BLaER1 treated with 17β-estradiol and CSF1 and Interleukin-3, amounts not matched to agents 10 nM and 100 nM (cell line): ENCODE results near the gene FAM180A.

Experiments used
- H3K27ac ChIP-seq, 11 experiments: shearing (Covaris generic); formaldehyde crosslinking; 2 replicates each; pipeline ENCODE4 v1.8.1; 2022
- H3K27me3 ChIP-seq, 11 experiments: shearing (Covaris generic); formaldehyde crosslinking; 2 replicates each; pipeline ENCODE4 v1.8.1; 2022
- H3K36me3 ChIP-seq, 11 experiments: shearing (Covaris generic); formaldehyde crosslinking; 2 replicates each; pipeline ENCODE4 v1.8.1; 2022
- H3K4me1 ChIP-seq, 10 experiments: shearing (Covaris generic); formaldehyde crosslinking; 2 replicates each; pipeline ENCODE4 v1.8.1; 2022
- H3K4me2 ChIP-seq, 11 experiments: shearing (Covaris generic); formaldehyde crosslinking; 2 replicates each; pipeline ENCODE4 v1.8.1; 2022
- H3K4me3 ChIP-seq, 10 experiments: shearing (Covaris generic); formaldehyde crosslinking; 2 replicates each; pipeline ENCODE4 v1.8.1; 2022
- H3K9ac ChIP-seq, 11 experiments: shearing (Covaris generic); formaldehyde crosslinking; 2 replicates each; pipeline ENCODE4 v1.8.1; 2022
- H3K9me3 ChIP-seq, 11 experiments: shearing (Covaris generic); formaldehyde crosslinking; replicated peaks in 1 of 11; 2 replicates each; pipeline ENCODE4 v1.8.1; 2022
- H4K20me1 ChIP-seq, 11 experiments: shearing (Covaris generic); formaldehyde crosslinking; 2 replicates each; pipeline ENCODE4 v1.8.1; 2022
- Cebpa-rat ChIP-seq, 11 experiments: shearing (Covaris generic); IDR thresholded peaks; 2 replicates each; pipeline ENCODE4 v1.8.1; 2022

Gene FAM180A

DNA sequence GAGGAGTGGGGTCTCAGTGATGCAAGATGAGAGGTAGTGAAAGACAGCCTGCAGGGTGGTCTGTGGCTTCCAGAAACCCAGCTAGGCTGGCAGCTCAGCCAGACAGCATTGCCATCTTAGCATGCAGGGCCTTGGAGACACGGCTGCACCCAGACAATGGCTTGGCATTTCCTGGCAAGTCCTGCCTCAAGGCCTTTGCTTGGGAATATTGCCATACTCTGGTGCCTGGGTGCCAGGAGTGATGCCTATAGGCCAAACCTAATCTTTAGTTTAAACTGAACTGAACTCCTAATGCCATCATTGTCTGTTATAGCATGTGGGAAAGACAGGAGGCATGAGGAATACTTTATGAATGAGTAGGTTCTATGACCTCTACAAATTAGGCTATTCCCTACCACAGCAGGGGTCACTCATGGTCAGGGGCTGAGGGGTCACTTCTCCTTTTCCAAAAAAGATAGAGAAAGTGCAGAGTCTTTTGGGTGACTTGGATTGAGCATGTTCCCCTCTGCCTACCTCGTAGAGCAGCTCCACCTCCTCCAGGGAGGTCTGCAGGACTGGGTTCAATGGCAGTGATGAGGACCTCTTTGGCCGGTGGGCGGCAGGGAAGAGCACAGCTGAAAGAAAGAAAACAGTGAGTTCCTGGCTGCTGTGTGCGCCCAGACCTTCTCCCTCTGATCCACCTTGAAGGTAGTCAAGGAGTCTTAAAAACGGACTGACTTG, 11.9 kb downstream of the FAM180A start:
- Histone ChIP-seq H4K20me1 (no peaks in the 10 kb centered on the region), H3K27ac (no peak overlapping the region), H3K9ac (no peak overlapping the region), H3K9me3 (no peaks in the 10 kb centered on the region), H3K4me3 (no peak overlapping the region), H3K4me1 (no peaks in the 10 kb centered on the region), H3K36me3 (no peaks in the 10 kb centered on the region), H3K4me2 (no peak overlapping the region), H3K27me3 (no peaks in the 10 kb centered on the region)
- no peak for TF ChIP-seq Cebpa-rat (IDR thresholded peaks at IDR 0.05)

DNA sequence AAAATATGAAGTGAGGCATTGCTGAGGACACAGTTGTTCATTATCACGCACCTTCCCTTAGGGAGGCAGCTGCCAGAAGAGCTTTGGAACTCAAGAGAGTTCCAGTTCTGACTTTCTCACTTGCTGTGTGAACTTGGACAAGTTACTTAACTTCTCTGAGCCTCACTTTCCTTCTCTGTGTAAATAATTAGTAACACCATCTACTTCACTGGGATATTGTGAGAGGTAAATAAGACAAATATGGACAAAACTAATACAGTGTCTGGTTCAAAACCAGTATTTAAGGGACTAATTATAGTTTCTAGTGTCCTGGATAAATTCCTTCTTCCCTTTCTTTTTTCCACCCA, 14.3 kb downstream of the FAM180A start:
- H3K9ac ChIP-seq: no peak overlapping the region
- H3K9me3 ChIP-seq: no peaks in the 10 kb centered on the region
- no peak for TF ChIP-seq Cebpa-rat (IDR thresholded peaks at IDR 0.05)
- no peaks in the 10 kb centered on the region for H4K20me1 ChIP-seq
- no peak overlapping the region for H3K4me3 ChIP-seq
- H3K4me2 ChIP-seq: no peak overlapping the region
- no peak overlapping the region for H3K27ac ChIP-seq
- no peaks in the 10 kb centered on the region for H3K27me3 ChIP-seq
- H3K4me1 ChIP-seq: no peaks in the 10 kb centered on the region
- no peaks in the 10 kb centered on the region for H3K36me3 ChIP-seq

GRCh38 chr7:135733603-135734342, 14.8 kb downstream of the FAM180A start:
- Histone ChIP-seq H3K4me3 (no peak overlapping the region), H3K27me3 (no peaks in the 10 kb centered on the region), H3K27ac (no peak overlapping the region), H3K36me3 (no peaks in the 10 kb centered on the region), H3K4me2 (no peak overlapping the region), H3K4me1 (no peaks in the 10 kb centered on the region), H3K9ac (no peak overlapping the region), H3K9me3 (no peaks in the 10 kb centered on the region), H4K20me1 (no peaks in the 10 kb centered on the region)
- no peak for TF ChIP-seq Cebpa-rat (IDR thresholded peaks at IDR 0.05)

GRCh38 chr7:135731131-135731530, 17.5 kb downstream of the FAM180A start:
- H4K20me1 ChIP-seq: no peaks in the 10 kb centered on the region
- no peak overlapping the region for H3K9ac ChIP-seq
- H3K9me3 ChIP-seq: no peaks in the 10 kb centered on the region
- H3K27me3 ChIP-seq: no peaks in the 10 kb centered on the region
- no peak for TF ChIP-seq Cebpa-rat (IDR thresholded peaks at IDR 0.05)
- no peaks in the 10 kb centered on the region for H3K36me3 ChIP-seq
- H3K4me2 ChIP-seq: no peak overlapping the region
- peaks cover 0 to 5% (median 0%) of the 10 kb centered on the region in 10 experiments; a peak in 1 of 20 replicates for H3K4me1 ChIP-seq
- no peak overlapping the region for H3K4me3 ChIP-seq
- H3K27ac ChIP-seq: no peak overlapping the region

DNA sequence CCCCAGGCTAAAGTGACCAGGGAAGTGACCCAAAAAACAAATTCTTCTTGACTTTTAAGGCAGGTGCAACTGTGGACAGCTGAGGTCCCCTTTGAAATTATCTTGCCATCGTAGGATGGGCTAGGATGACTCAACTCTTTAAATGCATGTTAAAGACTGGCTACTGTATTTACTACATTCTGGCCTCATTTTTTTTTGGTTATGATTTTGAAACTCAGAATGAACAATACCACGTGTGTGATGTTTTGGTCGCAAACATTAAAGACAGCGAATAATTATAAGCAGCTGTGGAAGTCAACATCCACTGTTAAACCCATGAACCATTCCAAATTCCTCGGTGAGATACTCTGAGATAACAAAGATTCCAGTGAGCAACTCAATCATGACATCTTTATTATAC, 19.4 kb downstream of the FAM180A start:
- H3K36me3 ChIP-seq: no peaks in the 10 kb centered on the region
- H3K4me3 ChIP-seq: no peak overlapping the region
- no peaks in the 10 kb centered on the region for H4K20me1 ChIP-seq
- H3K27me3 ChIP-seq: no peaks in the 10 kb centered on the region
- TF ChIP-seq Cebpa-rat (IDR thresholded peaks at IDR 0.05): no peak
- no peak overlapping the region for H3K9ac ChIP-seq
- peaks cover 0 to 5% (median 0%) of the 10 kb centered on the region in 10 experiments; a peak in 1 of 20 replicates for H3K4me1 ChIP-seq
- H3K4me2 ChIP-seq: no peak overlapping the region
- no peaks in the 10 kb centered on the region for H3K9me3 ChIP-seq
- H3K27ac ChIP-seq: no peak overlapping the region

DNA sequence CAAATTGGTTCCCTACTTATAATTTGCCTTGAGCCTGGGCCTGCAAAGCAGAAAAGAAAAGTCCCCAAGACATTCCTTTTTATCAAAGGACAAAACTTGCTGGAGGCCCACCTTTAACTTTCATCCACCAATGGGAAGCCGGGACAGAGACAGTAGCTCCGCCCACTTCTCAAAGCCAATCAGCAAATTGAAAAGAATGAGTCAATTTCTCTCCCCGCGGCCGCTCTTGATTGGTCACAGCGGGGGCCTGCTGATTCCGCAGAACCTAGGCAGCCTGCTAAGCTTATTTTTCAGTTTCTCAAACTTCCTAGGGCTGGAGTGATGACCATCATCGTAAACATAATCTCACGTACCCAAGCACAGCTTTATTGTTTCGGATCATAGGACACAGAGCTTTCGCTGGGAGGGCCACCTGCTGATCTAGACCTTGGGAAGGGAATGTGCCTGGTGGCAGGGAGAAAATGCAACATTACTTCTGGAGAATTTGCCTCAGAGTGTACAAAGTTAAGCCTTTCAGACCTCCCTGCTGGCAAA, 20.4 kb downstream of the FAM180A start, which contains the start of gene SLC13A4:
Gene SLC13A4, minus strand, starts transcription at position 51 of the 534 bp plus-strand sequence. CDS start 690 bp downstream, outside the sequence.
- Histone ChIP-seq H3K27ac (no peak within 1 kb of the TSS), H3K4me1 (peaks cover 0 to 5% (median 0%) of the 10 kb centered on the region in 10 experiments; a peak in 1 of 20 replicates), H3K9ac (no peak within 1 kb of the TSS), H3K9me3 (no peaks in the 10 kb centered on the region), H3K4me3 (no peak within 1 kb of the TSS), H3K4me2 (no peak within 1 kb of the TSS), H4K20me1 (no peaks in the 10 kb centered on the region), H3K36me3 (no peaks in the 10 kb centered on the region), H3K27me3 (no peaks in the 10 kb centered on the region)
- no peak for TF ChIP-seq Cebpa-rat (IDR thresholded peaks at IDR 0.05)

DNA sequence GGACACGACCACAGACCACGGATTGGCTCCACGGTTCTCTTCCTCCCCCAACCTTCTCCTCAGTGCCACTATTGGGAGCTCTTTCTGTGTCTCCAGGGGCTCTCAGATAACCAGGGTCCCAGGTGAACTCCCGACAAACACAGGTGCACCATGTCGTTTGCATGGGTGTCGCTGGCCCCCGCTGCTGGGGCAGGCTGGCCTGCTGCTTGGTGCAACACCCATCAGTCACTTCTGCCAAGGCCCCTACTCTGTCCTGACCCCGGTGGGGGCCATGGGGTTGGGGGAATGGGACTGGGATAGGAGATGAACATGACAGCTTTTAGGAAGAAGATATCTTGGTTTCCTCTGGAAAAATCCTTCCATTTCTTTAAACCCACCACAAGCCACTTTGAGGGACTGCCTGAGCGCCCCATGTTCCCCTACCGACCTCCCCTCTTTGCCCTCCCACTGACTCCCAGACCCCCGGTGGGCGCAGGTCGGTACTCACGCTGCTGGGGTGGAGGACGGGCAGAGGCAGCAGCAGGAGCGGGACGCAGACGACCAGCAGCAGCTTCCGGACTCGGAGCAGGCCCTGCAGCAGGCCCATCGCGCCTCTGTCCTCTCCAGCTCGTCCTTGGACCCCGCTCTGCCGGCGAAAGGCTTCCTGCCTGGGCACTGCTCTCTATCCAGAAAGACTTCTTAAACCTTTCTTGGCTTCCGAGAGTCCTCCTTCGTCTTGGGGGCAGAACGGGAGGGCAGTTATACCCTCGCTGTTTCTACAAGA, 21.5 kb downstream of the FAM180A start:
- H4K20me1 ChIP-seq: no peaks in the 10 kb centered on the region
- TF ChIP-seq Cebpa-rat (IDR thresholded peaks at IDR 0.05): no peak
- peaks cover 0 to 5% (median 0%) of the 10 kb centered on the region in 10 experiments; a peak in 1 of 20 replicates for H3K4me1 ChIP-seq
- H3K9me3 ChIP-seq: no peaks in the 10 kb centered on the region
- no peak overlapping the region for H3K27ac ChIP-seq
- no peak overlapping the region for H3K9ac ChIP-seq
- no peak overlapping the region for H3K4me2 ChIP-seq
- no peaks in the 10 kb centered on the region for H3K36me3 ChIP-seq
- no peak overlapping the region for H3K4me3 ChIP-seq
- H3K27me3 ChIP-seq: no peaks in the 10 kb centered on the region

- H3K9ac ChIP-seq: no peak overlapping the region
- H3K4me1 ChIP-seq: peaks cover 0 to 5% (median 0%) of the 10 kb centered on the region in 10 experiments; a peak in 1 of 20 replicates
- H3K4me3 ChIP-seq: no peak overlapping the region
- H3K9me3 ChIP-seq: no peaks in the 10 kb centered on the region
- no peaks in the 10 kb centered on the region for H3K27me3 ChIP-seq
- no peak overlapping the region for H3K27ac ChIP-seq
- no peak for TF ChIP-seq Cebpa-rat (IDR thresholded peaks at IDR 0.05)
- H4K20me1 ChIP-seq: no peaks in the 10 kb centered on the region
- H3K36me3 ChIP-seq: no peaks in the 10 kb centered on the region
- no peak overlapping the region for H3K4me2 ChIP-seq
These were observed 22.3 kb downstream of the FAM180A start for GRCh38 chr7:135726276-135726788.

GRCh38 chr7:135723411-135723810, 25.2 kb downstream of the FAM180A start:
- Histone ChIP-seq H4K20me1 (no peaks in the 10 kb centered on the region), H3K9ac (no peak overlapping the region), H3K9me3 (no peaks in the 10 kb centered on the region), H3K36me3 (no peaks in the 10 kb centered on the region), H3K4me3 (no peak overlapping the region), H3K4me1 (peaks cover 0 to 5% (median 0%) of the 10 kb centered on the region in 10 experiments; a peak in 1 of 20 replicates), H3K4me2 (no peak overlapping the region), H3K27me3 (no peaks in the 10 kb centered on the region), H3K27ac (no peak overlapping the region)
- TF ChIP-seq Cebpa-rat (IDR thresholded peaks at IDR 0.05): no peak
